Lung (tissue), 12 donors: ENCODE measurements around the gene TMEM116. TPM values are rescaled to one million over a fixed set of nuclear protein-coding genes. Genes with fewer than 3 reads are reported as not detected.
"Not testable (repeated sequence)": the region's sequence is repeated elsewhere in the genome, so short reads cannot be mapped to it uniquely, and the experiment has no call there.

ENCODE experiments used
- ATAC-seq: fragments of 200-7000 bp; cut with Tn5 transposase; one replicate; pipeline ENCODE4 v1.9.1; 2020; ENCODE audit warnings: moderate number of reproducible peaks; ENCODE audit not compliant: insufficient read depth, low FRiP score
- DNase-seq, 3 donors: peaks; one replicate each; pipeline ENCODE4 v3.0.0-alpha.2; 2013 to 2017
- H3K27ac ChIP-seq, 2 donors: one replicate each; pipeline ENCODE4 v1.5.1; 2013; ENCODE audit warnings: mild to moderate bottlenecking in 2 of 2, moderate library complexity in 2 of 2, control low read depth in 1 of 2, inconsistent platforms in 1 of 2, low read depth in 1 of 2, low read length in 1 of 2
- H3K27me3 ChIP-seq, 3 donors: one replicate each; pipeline ENCODE4 v1.5.1; 2013; ENCODE audit warnings: low read length in 2 of 3; ENCODE audit not compliant: control insufficient read depth in 3 of 3, insufficient read depth in 3 of 3
- H3K36me3 ChIP-seq, 4 donors: one replicate each; pipeline ENCODE4 v1.5.1; 2013; ENCODE audit warnings: low read length in 4 of 4, mild to moderate bottlenecking in 1 of 4, moderate library complexity in 1 of 4; ENCODE audit not compliant: control insufficient read depth in 4 of 4, insufficient read depth in 4 of 4
- H3K4me1 ChIP-seq, 5 donors: one replicate each; pipeline ENCODE4 v1.5.1; 2013; ENCODE audit warnings: low read length in 5 of 5, mild to moderate bottlenecking in 2 of 5, moderate library complexity in 1 of 5; ENCODE audit not compliant: control insufficient read depth in 5 of 5, insufficient read depth in 5 of 5
- H3K4me3 ChIP-seq: one replicate; pipeline ENCODE4 v1.5.1; 2013; ENCODE audit warnings: mild to moderate bottlenecking, control low read depth, moderate library complexity
- H3K9ac ChIP-seq, 2 donors: one replicate each; pipeline ENCODE4 v1.5.1; 2013; ENCODE audit warnings: low read length in 2 of 2, control low read depth in 1 of 2; ENCODE audit not compliant: insufficient read depth in 1 of 2
- H3K9me3 ChIP-seq, 4 donors: one replicate each; pipeline ENCODE4 v1.5.1; 2013; ENCODE audit warnings: low read length in 3 of 4, mild to moderate bottlenecking in 1 of 4, moderate library complexity in 1 of 4; ENCODE audit not compliant: control insufficient read depth in 4 of 4, insufficient read depth in 3 of 4
- WGBS, 2 donors: extraction: QIAGEN DNeasy Blood & Tissue Kit; methylation state at CpG; one replicate each; pipeline ENCODE4 v1.1.7; 2013; 5-methylcytosine and 5-hydroxymethylcytosine counted together
- polyA plus RNA-seq, 2 donors: library from polyadenylated mRNA; stranded (reverse); fragments of 200-250 nt; gene quantifications; one replicate each; pipeline ENCODE4 v1.2.1, GENCODE V29; 2013
- total RNA-seq, 2 donors: library from RNA; depleted of rRNA in 1 of 2; stranded (reverse); fragments of >200 nt in 1 of 2; gene quantifications; one replicate each; pipeline ENCODE4 v1.2.1, GENCODE V29; 2014 to 2021
- TF ChIP-seq, protein P1 (sequence below): IDR thresholded peaks from 2 replicates; pipeline ENCODE4 v1.5.1; 2012; ENCODE audit warnings: mild to moderate bottlenecking; ENCODE audit errors: control extremely low read depth, extremely low read depth
- donor health status: control.
- donor health status: control.
- donor health status: Bipolar disorder and iron deficiency.
- donor health status: healthy.
- donor health status: DM: yes; HTN: yes; CAD: no.

TMEM116 gene
- total and polyA plus RNA-seq, 4 donors = 10.5 to 40.1 (median 14.6) TPM

DNA sequence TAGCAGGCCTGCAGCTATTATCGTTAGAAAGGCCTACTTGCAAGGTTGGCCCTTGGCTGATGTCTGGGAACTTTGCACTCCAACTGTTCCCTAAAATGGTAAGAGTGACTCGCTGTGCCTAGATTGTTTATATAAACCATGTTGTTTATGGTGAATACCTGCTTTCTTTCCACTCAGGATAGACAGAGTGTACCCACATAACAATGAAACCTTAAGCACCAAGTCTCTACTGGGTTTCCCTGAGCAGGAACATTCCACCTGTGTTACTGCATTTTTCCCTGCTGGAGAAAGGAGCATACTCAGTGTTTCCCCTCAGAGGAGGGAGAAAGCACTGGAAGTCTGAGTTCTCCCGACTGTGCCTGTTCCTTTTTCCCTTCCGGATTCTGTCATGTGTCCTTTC is 33.0 kb upstream of the TMEM116 start:
- no peak overlapping the region for H3K9ac ChIP-seq
- H3K27ac ChIP-seq = no peak overlapping the region
- no peak overlapping the region for H3K4me3 ChIP-seq
- no peaks in the 10 kb centered on the region for H3K4me1 ChIP-seq
- H3K27me3 ChIP-seq = no peaks in the 10 kb centered on the region
- ATAC-seq (no peak), DNase-seq (no peak)
- H3K9me3 ChIP-seq = no peaks in the 10 kb centered on the region
- H3K36me3 ChIP-seq = peaks cover 26 to 53% (median 29%) of the 10 kb centered on the region in 4 donors
- TF ChIP-seq, protein P1, sequence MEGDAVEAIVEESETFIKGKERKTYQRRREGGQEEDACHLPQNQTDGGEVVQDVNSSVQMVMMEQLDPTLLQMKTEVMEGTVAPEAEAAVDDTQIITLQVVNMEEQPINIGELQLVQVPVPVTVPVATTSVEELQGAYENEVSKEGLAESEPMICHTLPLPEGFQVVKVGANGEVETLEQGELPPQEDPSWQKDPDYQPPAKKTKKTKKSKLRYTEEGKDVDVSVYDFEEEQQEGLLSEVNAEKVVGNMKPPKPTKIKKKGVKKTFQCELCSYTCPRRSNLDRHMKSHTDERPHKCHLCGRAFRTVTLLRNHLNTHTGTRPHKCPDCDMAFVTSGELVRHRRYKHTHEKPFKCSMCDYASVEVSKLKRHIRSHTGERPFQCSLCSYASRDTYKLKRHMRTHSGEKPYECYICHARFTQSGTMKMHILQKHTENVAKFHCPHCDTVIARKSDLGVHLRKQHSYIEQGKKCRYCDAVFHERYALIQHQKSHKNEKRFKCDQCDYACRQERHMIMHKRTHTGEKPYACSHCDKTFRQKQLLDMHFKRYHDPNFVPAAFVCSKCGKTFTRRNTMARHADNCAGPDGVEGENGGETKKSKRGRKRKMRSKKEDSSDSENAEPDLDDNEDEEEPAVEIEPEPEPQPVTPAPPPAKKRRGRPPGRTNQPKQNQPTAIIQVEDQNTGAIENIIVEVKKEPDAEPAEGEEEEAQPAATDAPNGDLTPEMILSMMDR = no peak
- WGBS, 2 donors = 81 to 91% methylated on average over 4 of the region's 4 CpGs

DNA sequence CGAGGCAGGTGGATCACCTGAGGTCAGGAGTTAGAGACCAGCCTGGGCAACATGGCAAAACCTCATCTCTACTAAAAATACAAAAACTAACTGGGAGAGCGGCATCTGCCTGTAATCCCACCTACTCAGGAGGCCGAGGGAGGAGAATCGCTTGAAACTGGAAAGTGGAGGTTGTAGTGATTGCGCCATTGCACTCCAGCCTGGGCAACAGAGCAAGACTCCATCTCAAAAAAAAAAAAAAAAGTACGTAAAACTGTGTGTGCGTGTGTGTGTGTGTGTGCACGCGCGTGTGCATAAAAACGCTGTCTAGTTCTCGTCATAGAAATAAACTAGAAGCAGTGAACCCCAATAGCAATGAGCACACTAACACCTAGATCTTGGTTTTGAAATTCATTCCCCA is 23.6 kb upstream of the TMEM116 start:
- H3K4me1 ChIP-seq, DNase-seq, ATAC-seq, H3K9me3 ChIP-seq, H3K9ac ChIP-seq, H3K4me3 ChIP-seq, H3K27ac ChIP-seq, H3K27me3 ChIP-seq: not testable (repeated sequence)
- peaks cover 6 to 46% (median 34%) of the 10 kb centered on the region in 4 donors for H3K36me3 ChIP-seq
- 98 to 99% methylated on average over 12 of the region's 12 CpGs for WGBS, 2 donors

DNA sequence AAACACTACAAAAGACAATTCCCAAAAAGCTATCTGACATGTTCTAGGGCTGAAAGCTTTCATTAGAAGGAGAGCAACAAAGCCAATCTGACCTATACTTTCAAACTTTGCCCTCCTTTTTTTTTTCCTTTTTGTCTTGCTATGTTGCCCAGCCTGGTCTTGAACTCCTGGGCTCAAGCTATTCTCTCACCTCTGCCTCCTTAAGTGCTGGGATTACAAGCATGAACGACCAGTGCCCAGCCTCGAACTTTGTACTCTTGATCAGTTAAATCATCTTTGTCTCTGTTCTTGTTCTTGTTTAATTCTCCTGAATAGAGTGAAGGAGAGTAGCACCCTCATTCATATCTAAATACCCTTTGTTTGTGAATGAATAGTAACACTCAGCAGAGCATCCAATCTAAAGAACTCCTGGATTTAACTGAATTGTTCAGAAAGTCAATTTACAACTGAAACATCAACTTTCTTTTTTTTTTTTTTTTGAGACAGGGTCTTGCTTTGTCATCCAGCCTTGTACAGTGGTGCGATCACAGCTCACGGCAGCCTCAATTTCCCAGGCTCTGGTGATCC is 22.3 kb upstream of the TMEM116 start:
- Histone ChIP-seq H3K36me3 (peaks cover 9 to 51% (median 39%) of the 10 kb centered on the region in 4 donors), H3K27me3 (no peaks in the 10 kb centered on the region), H3K4me3 (no peak overlapping the region), H3K9ac (no peak overlapping the region), H3K9me3 (no peaks in the 10 kb centered on the region), H3K27ac (no peak overlapping the region), H3K4me1 (no peaks in the 10 kb centered on the region)
- DNase-seq (no peak), ATAC-seq (no peak)
- WGBS, 2 donors = 88 to 94% methylated on average over 4 of the region's 4 CpGs
- TF ChIP-seq, protein P1 = no peak

DNA sequence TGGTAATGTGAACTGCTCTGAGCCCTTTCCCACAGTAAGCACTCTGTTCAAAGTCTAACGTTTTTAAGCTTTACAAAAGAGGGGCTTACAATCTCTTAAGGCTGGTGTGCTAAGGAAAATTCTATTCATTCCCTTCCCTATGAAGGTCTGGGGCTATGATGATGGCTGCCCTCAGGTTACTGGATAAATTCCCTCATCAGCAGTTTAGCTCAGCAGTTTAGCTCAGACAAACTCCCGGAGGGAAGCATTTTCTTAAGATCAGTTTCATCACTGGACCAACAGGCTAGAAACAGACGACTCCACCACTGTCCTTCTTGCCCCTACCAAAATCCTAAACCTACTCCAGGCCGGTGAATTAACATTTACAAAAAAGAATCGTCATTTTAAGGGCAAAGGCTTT is 19.3 kb upstream of the TMEM116 start:
- 88 to 93% methylated on average over 5 of the region's 5 CpGs for WGBS, 2 donors
- H3K9me3 ChIP-seq = no peaks in the 10 kb centered on the region
- H3K4me3 ChIP-seq = no peak overlapping the region
- H3K9ac ChIP-seq = no peak overlapping the region
- ATAC-seq (no peak), DNase-seq (no peak)
- TF ChIP-seq, protein P1 = no peak
- H3K27ac ChIP-seq = no peak overlapping the region
- peaks cover 13 to 53% (median 32%) of the 10 kb centered on the region in 4 donors for H3K36me3 ChIP-seq
- no peaks in the 10 kb centered on the region for H3K27me3 ChIP-seq
- no peaks in the 10 kb centered on the region for H3K4me1 ChIP-seq
